ELR (cell line): ENCODE measurements around the gene WWC2.
"Not testable (repeated sequence)": the region's sequence is repeated elsewhere in the genome, so short reads cannot be mapped to it uniquely, and the experiment has no call there.

Experiments used
- DNase-seq: peaks from one replicate; pipeline ENCODE4 v3.0.0-alpha.2; 2015; ENCODE audit warnings: low read depth

WWC2 gene

DNA sequence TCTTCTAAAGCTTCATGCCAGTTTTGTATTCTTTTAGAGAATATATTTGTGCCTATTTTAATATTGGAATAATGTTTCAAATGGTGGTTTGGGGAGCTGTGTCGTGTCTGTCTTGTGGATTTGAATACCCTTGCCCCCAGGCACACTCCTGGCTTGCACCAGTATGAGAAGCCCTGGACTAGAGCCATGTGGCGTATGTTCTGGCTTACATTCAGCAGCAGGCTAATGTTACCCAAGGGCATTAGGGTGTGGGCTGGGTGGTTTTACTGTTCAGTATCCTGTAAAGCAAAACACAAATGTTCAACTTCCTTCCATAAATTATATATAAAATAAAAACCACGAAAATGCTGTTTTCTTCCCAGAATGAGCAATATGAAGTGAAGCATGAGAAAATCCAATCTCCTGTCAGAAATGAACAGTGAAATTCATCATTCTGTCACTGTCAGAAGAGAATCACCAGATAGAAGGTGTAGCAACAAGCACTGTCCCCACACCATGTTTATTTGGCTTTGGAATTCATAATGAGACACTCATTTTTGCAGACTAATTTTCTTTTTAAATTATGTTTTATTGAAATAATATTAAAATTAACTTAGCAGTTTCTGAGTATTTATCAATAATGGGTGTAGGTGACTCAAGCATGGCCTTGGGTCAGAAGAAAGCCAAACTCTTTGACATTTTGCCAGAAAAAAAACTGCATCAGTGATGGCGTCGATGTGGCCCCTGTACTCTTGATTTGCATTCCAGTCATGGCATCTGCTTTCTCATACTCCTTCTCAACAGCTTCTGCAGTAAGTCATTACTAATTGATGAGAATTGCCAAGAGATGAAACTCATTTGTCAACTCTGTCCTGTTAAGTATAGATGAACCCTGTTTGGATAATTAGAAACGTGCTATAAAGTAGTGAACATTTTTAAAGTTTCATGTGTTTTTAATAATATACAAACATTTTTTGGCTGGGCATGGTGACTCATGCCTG lies 43.8 kb downstream of the WWC2 start:
- DNase-seq = peak; percentile 84

DNA sequence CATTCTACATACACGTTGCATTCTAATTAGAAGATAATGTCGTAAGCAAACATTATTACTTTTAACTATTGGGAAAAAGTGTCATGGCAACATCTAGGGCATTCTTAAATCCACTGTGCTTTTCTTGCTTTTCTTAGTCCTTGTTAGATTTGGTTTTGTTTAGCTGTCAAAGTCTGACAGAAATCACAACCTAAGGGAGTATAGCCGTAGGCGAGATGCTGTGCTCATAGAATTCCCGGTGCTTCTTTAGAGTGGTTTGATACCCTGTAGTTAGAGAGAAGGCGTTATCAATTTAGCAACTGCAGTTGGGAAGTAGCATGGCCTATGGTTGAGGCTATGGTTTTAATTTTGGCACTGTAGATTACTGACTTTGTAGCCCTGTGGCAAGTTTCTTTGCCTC lies 45.7 kb downstream of the WWC2 start:
- DNase-seq = no peak

- DNase-seq = no peak
These were observed 46.7 kb downstream of the WWC2 start for GRCh38 chr4:183145773-183146172.

GRCh38 chr4:183146478-183146877 lies 47.4 kb downstream of the WWC2 start:
- no peak for DNase-seq

DNA sequence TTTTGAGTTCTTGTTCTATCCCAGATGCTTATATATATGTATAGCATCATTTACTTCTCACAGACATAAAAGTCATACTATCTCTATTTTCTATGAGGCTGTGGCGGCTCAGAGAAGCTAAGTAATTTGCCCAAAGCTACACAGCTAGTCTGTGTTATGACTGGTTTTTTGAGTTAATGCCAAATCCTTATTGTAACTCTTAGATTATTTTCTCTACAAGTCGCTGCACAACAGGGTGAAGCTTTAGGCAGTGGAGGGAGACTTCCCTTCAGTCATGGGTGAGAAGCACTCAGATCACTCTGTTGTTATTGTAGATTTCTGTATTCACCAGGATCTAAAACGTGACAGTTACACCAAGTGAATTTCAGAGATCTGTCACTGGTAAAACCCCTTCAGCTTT lies 48.1 kb downstream of the WWC2 start:
- no peak for DNase-seq

- no peak for DNase-seq
These were observed 48.9 kb downstream of the WWC2 start for GRCh38 chr4:183147983-183148382.

- DNase-seq = no peak
These were observed 50.8 kb downstream of the WWC2 start for GRCh38 chr4:183149616-183150539.

- not testable (repeated sequence) for DNase-seq
These were observed 51.6 kb downstream of the WWC2 start for GRCh38 chr4:183150664-183151063.

- DNase-seq = not testable (repeated sequence)
These were observed 53.2 kb downstream of the WWC2 start for GRCh38 chr4:183152232-183152631.

DNA sequence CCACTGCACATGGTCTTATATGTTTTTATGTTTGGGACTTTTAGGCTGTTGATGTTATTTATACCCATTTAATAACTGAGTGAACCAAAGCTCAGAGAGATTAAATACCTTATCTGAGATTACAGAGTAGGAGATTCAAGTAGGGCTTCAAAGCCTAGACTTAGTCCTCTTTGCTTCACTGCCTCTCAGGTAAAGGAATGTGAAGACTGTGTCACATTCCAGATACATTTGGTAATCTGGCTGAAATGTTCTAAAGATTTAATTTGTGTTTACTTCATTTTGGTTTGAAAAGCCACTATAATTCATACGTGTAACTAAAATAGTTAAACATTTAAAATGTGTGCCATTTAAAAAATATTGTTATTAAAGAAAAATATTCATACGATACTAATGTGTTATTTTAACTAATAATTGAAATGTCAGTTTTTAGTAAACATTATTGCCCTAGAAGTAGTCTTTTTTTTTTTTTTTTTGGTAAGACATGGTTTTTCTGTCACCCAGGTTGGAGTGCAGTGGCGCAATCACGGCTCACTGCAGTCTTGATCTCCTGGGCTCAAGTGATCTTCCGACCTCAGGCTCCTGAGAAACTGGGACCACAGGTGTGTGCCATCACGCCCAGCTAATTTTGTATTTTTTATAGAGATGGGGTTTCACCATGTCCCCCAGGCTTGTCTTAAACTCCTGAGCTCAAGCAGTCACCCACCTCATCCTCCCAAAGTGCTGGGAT lies 54.3 kb downstream of the WWC2 start:
- no peak for DNase-seq

DNA sequence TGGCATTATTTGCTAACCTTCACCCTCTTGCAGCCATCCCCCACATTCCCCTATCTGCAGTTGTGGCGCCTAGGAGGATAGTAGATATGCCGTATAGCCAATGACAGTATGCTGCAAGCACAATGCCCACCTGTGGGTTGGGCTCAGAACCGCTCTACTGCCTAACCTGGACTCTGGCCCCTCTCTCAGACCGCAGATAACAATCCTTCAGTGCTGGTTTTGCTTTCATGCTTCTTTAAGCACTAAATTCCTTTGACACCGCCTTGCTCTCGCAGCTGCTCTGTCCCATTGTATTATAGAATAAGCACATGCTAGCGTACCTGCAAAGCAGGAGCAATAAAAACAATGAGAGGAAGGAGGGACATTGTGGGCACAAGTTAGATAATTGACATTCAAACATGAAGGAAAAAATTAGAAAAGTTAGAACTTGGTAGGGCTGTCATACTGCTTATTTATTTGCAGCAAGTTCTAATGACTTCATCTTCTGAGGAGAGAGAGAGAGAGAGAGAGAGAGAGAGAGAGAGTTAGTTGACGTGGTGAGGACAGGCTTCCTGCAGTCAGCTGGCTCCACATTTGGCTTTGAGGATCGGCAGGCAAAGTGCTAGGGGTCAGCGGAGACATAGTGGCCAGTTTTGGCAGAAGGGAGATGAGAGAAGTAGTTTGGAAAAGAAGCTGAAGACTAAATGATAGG lies 55.8 kb downstream of the WWC2 start:
- no peak for DNase-seq

DNA sequence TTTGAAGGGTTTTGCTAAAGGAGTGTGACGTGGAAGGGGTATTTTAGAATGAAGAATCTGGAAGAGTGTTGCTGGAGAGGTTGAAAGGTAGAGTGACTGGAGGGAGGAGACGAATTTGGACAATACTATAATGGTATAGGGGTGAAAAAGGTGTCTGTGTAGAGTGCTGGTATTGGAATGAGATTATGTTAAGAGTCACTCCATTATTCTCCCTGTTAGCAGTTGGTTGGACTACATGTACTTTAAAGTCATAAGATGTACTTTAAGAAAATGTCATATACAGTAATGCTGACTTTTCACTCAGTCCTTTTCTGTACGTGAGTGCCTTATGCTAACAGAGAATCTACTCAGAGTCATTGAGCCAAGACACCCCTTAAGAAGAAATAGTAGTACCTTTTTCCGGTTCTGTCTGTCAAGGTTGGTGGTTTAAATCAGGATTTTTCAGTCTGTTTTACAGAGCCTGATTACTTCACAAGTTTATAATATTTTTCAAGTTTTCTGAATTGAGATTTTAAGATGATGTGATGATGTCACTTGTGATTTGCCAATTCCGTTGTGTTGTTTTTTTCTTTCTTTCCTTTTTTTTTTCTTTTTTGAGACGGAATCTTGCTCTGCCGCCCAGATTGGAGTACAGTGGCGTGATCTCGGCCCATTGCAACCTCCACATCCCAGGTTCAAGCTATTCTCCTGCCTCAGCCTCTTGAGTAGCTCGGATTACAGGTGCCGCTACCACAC lies 56.6 kb downstream of the WWC2 start:
- DNase-seq = no peak

DNA sequence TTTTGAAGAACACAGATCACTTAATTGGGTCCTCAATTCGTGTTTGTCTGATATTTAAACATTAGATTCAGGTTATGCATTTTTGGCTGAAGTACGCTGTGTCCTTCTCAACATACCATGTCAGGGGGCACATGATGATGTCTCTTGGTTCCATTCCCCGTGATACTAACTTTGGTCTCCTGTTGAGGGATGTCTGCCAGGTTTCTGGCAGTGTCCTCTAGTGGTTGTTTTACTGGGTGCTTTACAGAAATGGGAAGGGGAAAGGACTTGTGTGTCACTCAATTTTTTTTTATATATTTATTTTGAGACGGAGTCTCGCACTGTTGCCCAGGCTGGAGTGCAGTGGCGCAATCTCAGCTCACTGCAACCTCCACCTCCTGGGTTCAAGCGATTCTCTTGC lies 58.2 kb downstream of the WWC2 start:
- no peak for DNase-seq

- DNase-seq = peak; percentile 19
These were observed 59.0 kb downstream of the WWC2 start for GRCh38 chr4:183158062-183158461.

GRCh38 chr4:183161630-183162029 lies 62.6 kb downstream of the WWC2 start:
- no peak for DNase-seq

DNA sequence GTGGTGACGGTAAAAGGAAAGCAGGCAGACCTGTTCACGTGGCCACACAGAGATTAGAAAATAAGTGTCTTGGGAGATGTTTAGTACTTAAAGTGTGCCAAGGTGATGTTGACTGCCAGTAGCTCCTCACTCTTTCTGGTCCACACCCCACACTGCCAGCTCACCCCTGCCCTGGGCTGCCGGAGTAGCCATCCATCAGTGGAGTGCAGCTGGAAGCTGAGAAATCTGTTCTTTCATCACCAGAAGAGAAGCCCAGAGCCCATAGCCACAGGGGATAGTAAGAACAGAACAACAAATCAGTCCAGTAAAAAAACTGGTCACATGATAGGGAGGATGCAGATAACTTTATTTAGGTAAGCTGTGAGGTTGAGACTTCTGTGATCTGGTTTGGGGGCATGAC lies 64.1 kb downstream of the WWC2 start:
- DNase-seq = no peak

GRCh38 chr4:183164963-183165362 lies 65.9 kb downstream of the WWC2 start:
- no peak for DNase-seq

DNA sequence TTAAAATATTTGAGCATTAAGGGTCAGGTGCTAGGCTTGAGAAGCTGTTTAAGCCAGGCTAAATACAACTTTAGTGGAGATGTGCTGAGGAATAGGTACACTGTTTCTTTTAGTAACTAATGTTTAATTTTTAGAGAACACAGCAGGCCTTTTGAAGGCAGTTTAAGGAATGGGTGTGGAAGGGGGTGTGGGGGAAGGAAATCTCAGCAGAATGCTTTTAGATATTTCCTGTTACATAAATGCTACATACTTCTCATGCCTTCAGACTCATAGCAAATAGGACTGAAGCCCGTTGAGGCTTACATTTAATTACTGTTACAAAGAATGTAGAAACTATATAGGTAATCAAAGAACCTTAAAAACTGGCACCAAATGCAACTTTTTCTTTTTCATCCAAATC lies 66.3 kb downstream of the WWC2 start:
- no peak for DNase-seq

DNA sequence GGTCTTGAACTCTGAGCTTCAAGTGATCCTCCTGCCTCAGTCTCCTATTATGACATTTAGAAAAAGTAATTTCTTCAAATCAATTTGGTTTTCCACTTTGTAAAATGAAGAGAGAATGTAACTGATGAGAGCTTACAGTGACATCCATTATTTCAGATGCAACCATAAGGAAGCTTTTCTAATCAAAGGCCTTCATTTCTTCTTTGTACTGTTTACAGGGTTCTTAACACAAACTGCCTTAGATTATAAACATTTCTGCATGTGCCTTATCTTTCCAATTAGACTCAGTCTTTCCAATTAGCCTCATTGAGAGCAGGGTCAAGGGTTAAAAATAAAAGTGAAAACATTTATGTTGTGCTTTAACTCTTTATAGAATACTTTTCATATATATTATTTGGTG lies 71.8 kb downstream of the WWC2 start:
- no peak for DNase-seq

GRCh38 chr4:183171484-183172267 lies 72.6 kb downstream of the WWC2 start:
- peak; percentile 21 for DNase-seq
